Liver (tissue), 9 donors: ENCODE results near the gene KCNJ10. TPM values are rescaled to one million over a fixed set of nuclear protein-coding genes. Genes with fewer than 3 reads are reported as not detected.
A peak's percentile ranks its signal among the peaks of the same experiment; 100 is the strongest.

Source experiments
- DNase-seq: peaks from one replicate; pipeline ENCODE4 v3.0.0-alpha.2; 2017; ENCODE audit warnings: low spot score
- H3K27ac ChIP-seq, 2 donors: one replicate each; pipeline ENCODE4 v1.7.0; 2013; ENCODE audit warnings: inconsistent platforms in 2 of 2, low read length in 2 of 2, control low read depth in 1 of 2, low read depth in 1 of 2, mild to moderate bottlenecking in 1 of 2
- H3K27me3 ChIP-seq, 4 donors: one replicate each; pipeline versions ENCODE4 v1.6.1 to v1.7.0; 2013; ENCODE audit warnings: low read length in 3 of 4, inconsistent platforms in 1 of 4, mild to moderate bottlenecking in 1 of 4, moderate library complexity in 1 of 4; ENCODE audit not compliant: control insufficient read depth in 4 of 4, insufficient read depth in 4 of 4
- H3K36me3 ChIP-seq, 4 donors: one replicate each; pipeline versions ENCODE4 v1.6.1 to v1.7.0; 2013; ENCODE audit warnings: low read length in 3 of 4, mild to moderate bottlenecking in 3 of 4, low read depth in 1 of 4, moderate library complexity in 1 of 4; ENCODE audit not compliant: control insufficient read depth in 4 of 4, insufficient read depth in 3 of 4
- H3K4me1 ChIP-seq, 4 donors: one replicate each; pipeline versions ENCODE4 v1.6.1 to v1.7.0; 2013; ENCODE audit warnings: low read length in 3 of 4, mild to moderate bottlenecking in 3 of 4, moderate library complexity in 1 of 4; ENCODE audit not compliant: control insufficient read depth in 4 of 4, insufficient read depth in 4 of 4
- H3K4me3 ChIP-seq, 3 donors: one replicate each; pipeline versions ENCODE4 v1.6.1 to v1.7.0; 2013; ENCODE audit warnings: low read length in 3 of 3, control low read depth in 1 of 3, low read depth in 1 of 3, mild to moderate bottlenecking in 1 of 3
- H3K9ac ChIP-seq, 2 donors: one replicate each; pipeline ENCODE4 v1.7.0; 2013; ENCODE audit warnings: low read length in 2 of 2, mild to moderate bottlenecking in 2 of 2, moderate library complexity in 2 of 2, control low read depth in 1 of 2, low read depth in 1 of 2
- H3K9me3 ChIP-seq, 4 donors: one replicate each; pipeline versions ENCODE4 v1.6.1 to v1.7.0; 2013; ENCODE audit warnings: low read length in 3 of 4; ENCODE audit not compliant: control insufficient read depth in 4 of 4
- EGR1 ChIP-seq, 2 donors: IDR thresholded peaks; 2 replicates each; pipeline ENCODE4 v1.6.1; 2016 to 2018; ENCODE audit warnings: antibody characterized with exemption in 2 of 2, low read depth in 2 of 2
- FOXA1 ChIP-seq: IDR thresholded peaks from 2 replicates; pipeline ENCODE4 v1.6.1; 2016; ENCODE audit warnings: antibody characterized with exemption
- FOXA2 ChIP-seq: IDR thresholded peaks from 2 replicates; pipeline ENCODE4 v1.6.1; 2016; ENCODE audit warnings: antibody characterized with exemption
- GABPA ChIP-seq, 2 donors: IDR thresholded peaks in 1 of 2; conservative IDR thresholded peaks in 1 of 2; 2 replicates each; pipeline ENCODE4 v1.6.1; 2016; ENCODE audit warnings: antibody characterized with exemption in 2 of 2, mild to moderate bottlenecking in 1 of 2, moderate library complexity in 1 of 2
- HNF4A ChIP-seq, 2 donors: conservative IDR thresholded peaks; 2 replicates each; pipeline ENCODE4 v1.6.1; 2016; ENCODE audit warnings: antibody characterized with exemption in 2 of 2, mild to moderate bottlenecking in 2 of 2
- HNF4G ChIP-seq: IDR thresholded peaks from 2 replicates; pipeline ENCODE4 v1.6.1; 2016; ENCODE audit warnings: antibody characterized with exemption
- JUND ChIP-seq, 2 donors: IDR thresholded peaks; 2 replicates each; pipeline ENCODE4 v1.6.1; 2016; ENCODE audit warnings: antibody characterized with exemption in 2 of 2
- NR2F2 ChIP-seq: IDR thresholded peaks from 2 replicates; pipeline ENCODE4 v1.6.1; 2016; ENCODE audit warnings: antibody characterized with exemption
- RAD21 ChIP-seq, 2 donors: IDR thresholded peaks; 2 replicates each; pipeline ENCODE4 v1.6.1; 2016; ENCODE audit warnings: antibody characterized with exemption in 2 of 2, mild to moderate bottlenecking in 2 of 2
- RXRA ChIP-seq, 2 donors: IDR thresholded peaks; 2 replicates each; pipeline ENCODE4 v1.6.1; 2017 to 2018; ENCODE audit warnings: antibody characterized with exemption in 2 of 2, mild to moderate bottlenecking in 1 of 2
- SP1 ChIP-seq: IDR thresholded peaks from 2 replicates; pipeline ENCODE4 v1.6.1; 2018; ENCODE audit warnings: antibody characterized with exemption, mild to moderate bottlenecking
- TAF1 ChIP-seq: conservative IDR thresholded peaks from 2 replicates; pipeline ENCODE4 v1.6.1; 2016; ENCODE audit warnings: antibody characterized with exemption, mild to moderate bottlenecking
- YY1 ChIP-seq: IDR thresholded peaks from 2 replicates; pipeline ENCODE4 v1.6.1; 2016; ENCODE audit warnings: antibody characterized with exemption, mild to moderate bottlenecking
- WGBS: extraction: QIAGEN DNeasy Blood & Tissue Kit; methylation state at CpG from one replicate; pipeline ENCODE4 v1.1.7; 2013; 5-methylcytosine and 5-hydroxymethylcytosine counted together
- polyA plus RNA-seq, 2 donors: library from polyadenylated mRNA; stranded (reverse) in 1 of 2; unstranded in 1 of 2; fragments of 200-250 nt in 1 of 2; fragments of >200 nt in 1 of 2; fragmentation: Nextera tagmentation in 1 of 2; extraction: Ambion mirVana in 1 of 2; gene quantifications; one replicate each; pipeline versions ENCODE4 v1.2.1 to v1.2.3, GENCODE V29; 2013 to 2015
- total RNA-seq, 2 donors: library from RNA; depleted of rRNA; stranded (reverse); fragments of >200 nt; gene quantifications; one replicate each; pipeline ENCODE4 v1.2.3, GENCODE V29; 2014
- TF ChIP-seq, protein P1 (sequence below): IDR thresholded peaks from 2 replicates; pipeline ENCODE4 v1.6.1; 2016; ENCODE audit warnings: antibody characterized with exemption
- TF ChIP-seq, protein P2 (sequence below): IDR thresholded peaks from 2 replicates; pipeline ENCODE4 v1.6.1; 2016; ENCODE audit warnings: antibody characterized with exemption
- TF ChIP-seq, protein P3 (sequence below): IDR thresholded peaks from 2 replicates; pipeline ENCODE4 v1.6.1; 2016; ENCODE audit warnings: antibody characterized with exemption
- TF ChIP-seq, protein P4 (sequence below): fragments of 150-350 bp; IDR thresholded peaks from 2 replicates; pipeline ENCODE4 v1.5.1; 2017; ENCODE audit warnings: improper control_type of control experiment, low read depth, low read length; ENCODE audit not compliant: missing input control
- TF ChIP-seq, protein P5 (sequence below): IDR thresholded peaks from 2 replicates; pipeline ENCODE4 v1.6.1; 2016; ENCODE audit warnings: antibody characterized with exemption, mild to moderate bottlenecking
- donor health status: healthy.
- donor health status: healthy.
- donor health status: healthy.
- donor health status: healthy.
- donor health status: healthy.

Gene KCNJ10
- total and polyA plus RNA-seq, 4 donors = 0.48 to 1.6 (median 0.52) TPM

DNA sequence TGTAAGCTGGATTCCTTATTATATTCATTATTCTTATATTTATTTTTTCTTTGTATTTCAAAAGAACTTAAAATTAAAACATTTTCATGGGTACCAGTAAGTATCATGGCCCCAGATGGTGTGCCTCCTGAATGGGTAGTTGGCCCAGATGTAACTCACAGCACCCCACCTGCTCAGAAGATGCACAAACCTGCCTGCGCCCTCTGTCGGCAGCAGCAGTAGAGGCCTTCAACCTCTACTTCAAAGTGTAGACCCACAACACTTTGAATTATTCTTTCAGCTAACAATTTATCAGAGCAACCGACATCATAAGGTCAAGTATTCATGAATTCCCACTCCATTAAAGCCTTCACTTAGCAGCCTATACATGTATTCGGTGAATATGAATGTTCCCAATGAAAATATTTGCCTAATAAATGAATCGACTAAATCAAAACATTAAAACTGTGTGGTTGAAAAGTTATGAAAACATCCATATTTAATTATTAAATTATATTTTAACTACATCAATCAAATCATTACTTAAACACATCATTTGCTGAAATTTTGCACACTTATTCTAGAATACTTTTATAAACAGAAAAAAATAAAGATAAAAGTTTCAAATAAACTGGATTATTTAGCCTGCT lies 63.5 kb downstream of the KCNJ10 start:
- DNase-seq = peak; percentile 75
- WGBS = 23% methylated on average over 5 of the region's 5 CpGs
- no peak overlapping the region for H3K27ac ChIP-seq
- no peak overlapping the region for H3K4me3 ChIP-seq
- no peak overlapping the region for H3K9ac ChIP-seq
- no peaks in the 10 kb centered on the region for H3K27me3 ChIP-seq
- H3K36me3 ChIP-seq = no peaks in the 10 kb centered on the region
- H3K4me1 ChIP-seq = no peaks in the 10 kb centered on the region
- TF ChIP-seq FOXA1 = no peak
- no peak for TF ChIP-seq JUND (IDR thresholded peaks at IDR 0.05)
- peak in 1 of 2 donors; percentile 34 for TF ChIP-seq RXRA (IDR thresholded peaks at IDR 0.05)
- TF ChIP-seq RAD21 (IDR thresholded peaks at IDR 0.05) = peak; percentile 87 to 94
- TF ChIP-seq, protein P1, sequence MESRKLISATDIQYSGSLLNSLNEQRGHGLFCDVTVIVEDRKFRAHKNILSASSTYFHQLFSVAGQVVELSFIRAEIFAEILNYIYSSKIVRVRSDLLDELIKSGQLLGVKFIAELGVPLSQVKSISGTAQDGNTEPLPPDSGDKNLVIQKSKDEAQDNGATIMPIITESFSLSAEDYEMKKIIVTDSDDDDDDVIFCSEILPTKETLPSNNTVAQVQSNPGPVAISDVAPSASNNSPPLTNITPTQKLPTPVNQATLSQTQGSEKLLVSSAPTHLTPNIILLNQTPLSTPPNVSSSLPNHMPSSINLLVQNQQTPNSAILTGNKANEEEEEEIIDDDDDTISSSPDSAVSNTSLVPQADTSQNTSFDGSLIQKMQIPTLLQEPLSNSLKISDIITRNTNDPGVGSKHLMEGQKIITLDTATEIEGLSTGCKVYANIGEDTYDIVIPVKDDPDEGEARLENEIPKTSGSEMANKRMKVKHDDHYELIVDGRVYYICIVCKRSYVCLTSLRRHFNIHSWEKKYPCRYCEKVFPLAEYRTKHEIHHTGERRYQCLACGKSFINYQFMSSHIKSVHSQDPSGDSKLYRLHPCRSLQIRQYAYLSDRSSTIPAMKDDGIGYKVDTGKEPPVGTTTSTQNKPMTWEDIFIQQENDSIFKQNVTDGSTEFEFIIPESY = no peak
- TF ChIP-seq, protein P2, sequence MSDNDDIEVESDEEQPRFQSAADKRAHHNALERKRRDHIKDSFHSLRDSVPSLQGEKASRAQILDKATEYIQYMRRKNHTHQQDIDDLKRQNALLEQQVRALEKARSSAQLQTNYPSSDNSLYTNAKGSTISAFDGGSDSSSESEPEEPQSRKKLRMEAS = no peak
- no peak for TF ChIP-seq FOXA2
- TF ChIP-seq NR2F2 = no peak
- TF ChIP-seq SP1 = no peak
- TF ChIP-seq HNF4G = no peak
- TF ChIP-seq, protein P3, sequence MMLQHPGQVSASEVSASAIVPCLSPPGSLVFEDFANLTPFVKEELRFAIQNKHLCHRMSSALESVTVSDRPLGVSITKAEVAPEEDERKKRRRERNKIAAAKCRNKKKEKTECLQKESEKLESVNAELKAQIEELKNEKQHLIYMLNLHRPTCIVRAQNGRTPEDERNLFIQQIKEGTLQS = no peak
- no peak for TF ChIP-seq EGR1 (IDR thresholded peaks at IDR 0.05; ENCODE audit: low read depth in 2 of 2)
- no peak for TF ChIP-seq TAF1
- no peak for TF ChIP-seq YY1
- TF ChIP-seq, protein P4, sequence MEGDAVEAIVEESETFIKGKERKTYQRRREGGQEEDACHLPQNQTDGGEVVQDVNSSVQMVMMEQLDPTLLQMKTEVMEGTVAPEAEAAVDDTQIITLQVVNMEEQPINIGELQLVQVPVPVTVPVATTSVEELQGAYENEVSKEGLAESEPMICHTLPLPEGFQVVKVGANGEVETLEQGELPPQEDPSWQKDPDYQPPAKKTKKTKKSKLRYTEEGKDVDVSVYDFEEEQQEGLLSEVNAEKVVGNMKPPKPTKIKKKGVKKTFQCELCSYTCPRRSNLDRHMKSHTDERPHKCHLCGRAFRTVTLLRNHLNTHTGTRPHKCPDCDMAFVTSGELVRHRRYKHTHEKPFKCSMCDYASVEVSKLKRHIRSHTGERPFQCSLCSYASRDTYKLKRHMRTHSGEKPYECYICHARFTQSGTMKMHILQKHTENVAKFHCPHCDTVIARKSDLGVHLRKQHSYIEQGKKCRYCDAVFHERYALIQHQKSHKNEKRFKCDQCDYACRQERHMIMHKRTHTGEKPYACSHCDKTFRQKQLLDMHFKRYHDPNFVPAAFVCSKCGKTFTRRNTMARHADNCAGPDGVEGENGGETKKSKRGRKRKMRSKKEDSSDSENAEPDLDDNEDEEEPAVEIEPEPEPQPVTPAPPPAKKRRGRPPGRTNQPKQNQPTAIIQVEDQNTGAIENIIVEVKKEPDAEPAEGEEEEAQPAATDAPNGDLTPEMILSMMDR = peak; percentile 89
- no peak for TF ChIP-seq GABPA (IDR thresholded peaks at IDR 0.05 in 1 of 2, conservative IDR thresholded peaks at IDR 0.05 in 1 of 2)
- TF ChIP-seq, protein P5, sequence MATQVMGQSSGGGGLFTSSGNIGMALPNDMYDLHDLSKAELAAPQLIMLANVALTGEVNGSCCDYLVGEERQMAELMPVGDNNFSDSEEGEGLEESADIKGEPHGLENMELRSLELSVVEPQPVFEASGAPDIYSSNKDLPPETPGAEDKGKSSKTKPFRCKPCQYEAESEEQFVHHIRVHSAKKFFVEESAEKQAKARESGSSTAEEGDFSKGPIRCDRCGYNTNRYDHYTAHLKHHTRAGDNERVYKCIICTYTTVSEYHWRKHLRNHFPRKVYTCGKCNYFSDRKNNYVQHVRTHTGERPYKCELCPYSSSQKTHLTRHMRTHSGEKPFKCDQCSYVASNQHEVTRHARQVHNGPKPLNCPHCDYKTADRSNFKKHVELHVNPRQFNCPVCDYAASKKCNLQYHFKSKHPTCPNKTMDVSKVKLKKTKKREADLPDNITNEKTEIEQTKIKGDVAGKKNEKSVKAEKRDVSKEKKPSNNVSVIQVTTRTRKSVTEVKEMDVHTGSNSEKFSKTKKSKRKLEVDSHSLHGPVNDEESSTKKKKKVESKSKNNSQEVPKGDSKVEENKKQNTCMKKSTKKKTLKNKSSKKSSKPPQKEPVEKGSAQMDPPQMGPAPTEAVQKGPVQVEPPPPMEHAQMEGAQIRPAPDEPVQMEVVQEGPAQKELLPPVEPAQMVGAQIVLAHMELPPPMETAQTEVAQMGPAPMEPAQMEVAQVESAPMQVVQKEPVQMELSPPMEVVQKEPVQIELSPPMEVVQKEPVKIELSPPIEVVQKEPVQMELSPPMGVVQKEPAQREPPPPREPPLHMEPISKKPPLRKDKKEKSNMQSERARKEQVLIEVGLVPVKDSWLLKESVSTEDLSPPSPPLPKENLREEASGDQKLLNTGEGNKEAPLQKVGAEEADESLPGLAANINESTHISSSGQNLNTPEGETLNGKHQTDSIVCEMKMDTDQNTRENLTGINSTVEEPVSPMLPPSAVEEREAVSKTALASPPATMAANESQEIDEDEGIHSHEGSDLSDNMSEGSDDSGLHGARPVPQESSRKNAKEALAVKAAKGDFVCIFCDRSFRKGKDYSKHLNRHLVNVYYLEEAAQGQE = no peak
- peak in 1 of 2 donors; percentile 42 for TF ChIP-seq HNF4A (conservative IDR thresholded peaks at IDR 0.05)
- no peaks in the 10 kb centered on the region for H3K9me3 ChIP-seq
